ENCODE data around the gene LBHD2. TPM values are rescaled to one million over a fixed set of nuclear protein-coding genes. Genes with fewer than 3 reads are reported as not detected.
A peak's percentile ranks its signal among the peaks of the same experiment; 100 is the strongest.

The LBHD2 gene
- total and polyA plus RNA-seq, 4 donors = 0.47 to 0.53 TPM; not detected in 2

DNA sequence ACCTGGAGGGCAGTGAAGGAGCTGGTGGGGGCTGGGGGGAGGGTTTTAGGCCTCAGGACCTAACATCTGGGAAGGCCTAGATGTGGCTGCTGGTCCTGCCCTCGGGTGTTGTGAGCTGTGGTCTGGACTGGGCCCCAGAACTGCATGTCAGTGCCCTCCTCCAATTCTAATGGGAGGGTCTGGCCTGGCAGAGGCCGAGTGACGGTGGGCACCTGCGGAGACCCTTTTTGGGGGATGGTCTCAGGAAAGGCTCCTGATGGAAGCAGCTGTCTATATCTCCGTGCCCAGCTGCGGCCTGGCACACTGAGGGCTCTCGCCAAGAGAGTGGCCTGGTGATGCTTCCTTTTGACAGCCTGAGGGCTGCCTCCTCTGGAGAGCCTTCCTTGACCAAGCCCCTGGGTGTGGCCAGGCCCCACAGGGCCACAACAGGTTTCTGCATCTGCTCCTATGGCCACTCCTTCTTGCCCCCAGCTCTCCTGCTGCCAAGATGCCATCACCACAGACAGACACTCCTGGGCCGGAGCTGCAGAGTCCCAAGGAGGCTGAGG is 15.8 kb downstream of the LBHD2 start:
- DNase-seq (ENCODE audit: low spot score) = no peak
- peak overlapping the region in 2 of 3 donors; percentile 48 to 61 for H3K4me3 ChIP-seq (ENCODE audit: low read depth in 1 of 3, low read length in 3 of 3)
- H3K27ac ChIP-seq (ENCODE audit: low read depth in 1 of 2, low read length in 2 of 2) = peak overlapping the region; percentile 91 to 94
- H3K27me3 ChIP-seq (ENCODE audit: control insufficient read depth in 4 of 4, insufficient read depth in 4 of 4, low read length in 3 of 4) = no peaks in the 10 kb centered on the region
- H3K4me1 ChIP-seq (ENCODE audit: control insufficient read depth in 4 of 4, insufficient read depth in 4 of 4, low read length in 3 of 4) = peaks cover 32 to 94% (median 71%) of the 10 kb centered on the region in 4 donors
- no peaks in the 10 kb centered on the region for H3K9me3 ChIP-seq (ENCODE audit: control insufficient read depth in 4 of 4, low read length in 3 of 4)
- no peaks in the 10 kb centered on the region for H3K36me3 ChIP-seq (ENCODE audit: control insufficient read depth in 4 of 4, insufficient read depth in 3 of 4, low read depth in 1 of 4, low read length in 3 of 4)
- no peak for TF ChIP-seq GABPA (IDR thresholded peaks at IDR 0.05 in 1 of 2, conservative IDR thresholded peaks at IDR 0.05 in 1 of 2)
- WGBS = 49% methylated on average over 8 of the region's 8 CpGs
- peak overlapping the region; percentile 54 to 80 for H3K9ac ChIP-seq (ENCODE audit: low read depth in 1 of 2, low read length in 2 of 2)

DNA sequence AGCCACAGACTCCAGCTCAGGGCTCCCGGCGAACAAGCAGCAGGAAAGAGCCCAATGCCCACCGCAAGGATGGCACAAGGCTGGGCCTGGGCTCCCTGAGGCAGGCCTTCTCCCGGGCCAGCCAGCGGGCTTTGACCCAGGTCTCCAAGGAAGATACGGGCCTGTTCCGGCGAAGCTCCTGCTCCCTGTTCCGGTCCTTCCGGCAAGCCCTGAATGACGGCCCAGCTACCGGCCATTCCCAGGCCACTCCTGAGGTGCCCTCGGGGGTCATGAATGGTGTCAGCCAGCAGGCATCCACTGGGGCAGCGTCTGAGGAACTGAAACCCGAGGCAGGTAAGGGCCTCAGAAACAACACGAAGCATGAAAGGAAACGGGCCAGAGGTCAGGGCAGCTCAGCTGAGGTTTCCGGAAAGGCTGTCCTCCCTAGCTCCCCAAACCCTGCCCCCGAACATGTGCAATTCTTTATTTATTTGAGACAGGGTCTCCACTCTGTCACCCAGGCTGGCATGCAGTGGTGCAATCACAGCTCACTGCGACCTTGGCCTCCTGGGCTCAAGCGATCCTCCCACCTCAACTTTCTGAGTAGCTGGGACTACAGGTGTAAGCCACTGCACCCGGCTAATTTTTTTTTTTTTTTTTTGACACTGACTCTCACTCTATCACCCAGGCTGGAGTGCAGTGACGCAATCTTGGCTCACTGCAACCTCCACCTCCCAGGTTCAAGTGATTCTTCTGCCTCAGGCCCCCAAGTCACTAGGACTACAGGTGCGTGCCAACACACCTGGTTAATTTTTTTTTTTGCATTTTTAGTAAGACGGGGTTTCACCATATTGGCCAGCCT is 16.5 kb downstream of the LBHD2 start:
- Histone ChIP-seq H3K4me3 (ENCODE audit: low read depth in 1 of 3, low read length in 3 of 3) (peak overlapping the region in 2 of 3 donors; percentile 48 to 61), H3K9ac (ENCODE audit: low read depth in 1 of 2, low read length in 2 of 2) (peak overlapping the region; percentile 54 to 80), H3K27ac (ENCODE audit: low read depth in 1 of 2, low read length in 2 of 2) (peak overlapping the region; percentile 91 to 94), H3K9me3 (ENCODE audit: control insufficient read depth in 4 of 4, low read length in 3 of 4) (no peaks in the 10 kb centered on the region), H3K27me3 (ENCODE audit: control insufficient read depth in 4 of 4, insufficient read depth in 4 of 4, low read length in 3 of 4) (no peaks in the 10 kb centered on the region), H3K4me1 (ENCODE audit: control insufficient read depth in 4 of 4, insufficient read depth in 4 of 4, low read length in 3 of 4) (peaks cover 32 to 94% (median 71%) of the 10 kb centered on the region in 4 donors), H3K36me3 (ENCODE audit: control insufficient read depth in 4 of 4, insufficient read depth in 3 of 4, low read depth in 1 of 4, low read length in 3 of 4) (no peaks in the 10 kb centered on the region)
- no peak for DNase-seq (ENCODE audit: low spot score)
- TF ChIP-seq, protein P1, sequence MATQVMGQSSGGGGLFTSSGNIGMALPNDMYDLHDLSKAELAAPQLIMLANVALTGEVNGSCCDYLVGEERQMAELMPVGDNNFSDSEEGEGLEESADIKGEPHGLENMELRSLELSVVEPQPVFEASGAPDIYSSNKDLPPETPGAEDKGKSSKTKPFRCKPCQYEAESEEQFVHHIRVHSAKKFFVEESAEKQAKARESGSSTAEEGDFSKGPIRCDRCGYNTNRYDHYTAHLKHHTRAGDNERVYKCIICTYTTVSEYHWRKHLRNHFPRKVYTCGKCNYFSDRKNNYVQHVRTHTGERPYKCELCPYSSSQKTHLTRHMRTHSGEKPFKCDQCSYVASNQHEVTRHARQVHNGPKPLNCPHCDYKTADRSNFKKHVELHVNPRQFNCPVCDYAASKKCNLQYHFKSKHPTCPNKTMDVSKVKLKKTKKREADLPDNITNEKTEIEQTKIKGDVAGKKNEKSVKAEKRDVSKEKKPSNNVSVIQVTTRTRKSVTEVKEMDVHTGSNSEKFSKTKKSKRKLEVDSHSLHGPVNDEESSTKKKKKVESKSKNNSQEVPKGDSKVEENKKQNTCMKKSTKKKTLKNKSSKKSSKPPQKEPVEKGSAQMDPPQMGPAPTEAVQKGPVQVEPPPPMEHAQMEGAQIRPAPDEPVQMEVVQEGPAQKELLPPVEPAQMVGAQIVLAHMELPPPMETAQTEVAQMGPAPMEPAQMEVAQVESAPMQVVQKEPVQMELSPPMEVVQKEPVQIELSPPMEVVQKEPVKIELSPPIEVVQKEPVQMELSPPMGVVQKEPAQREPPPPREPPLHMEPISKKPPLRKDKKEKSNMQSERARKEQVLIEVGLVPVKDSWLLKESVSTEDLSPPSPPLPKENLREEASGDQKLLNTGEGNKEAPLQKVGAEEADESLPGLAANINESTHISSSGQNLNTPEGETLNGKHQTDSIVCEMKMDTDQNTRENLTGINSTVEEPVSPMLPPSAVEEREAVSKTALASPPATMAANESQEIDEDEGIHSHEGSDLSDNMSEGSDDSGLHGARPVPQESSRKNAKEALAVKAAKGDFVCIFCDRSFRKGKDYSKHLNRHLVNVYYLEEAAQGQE (IDR thresholded peaks at IDR 0.05) = peak; percentile 67
- TF ChIP-seq NR2F2 (IDR thresholded peaks at IDR 0.05) (peak; percentile 37), RXRA (IDR thresholded peaks at IDR 0.05) (peak; percentile 77 to 87), GABPA (IDR thresholded peaks at IDR 0.05 in 1 of 2, conservative IDR thresholded peaks at IDR 0.05 in 1 of 2) (peak in 1 of 2 donors; percentile 11), YY1 (IDR thresholded peaks at IDR 0.05) (peak; percentile 44), FOXA2 (IDR thresholded peaks at IDR 0.05) (peak; percentile 27), FOXA1 (IDR thresholded peaks at IDR 0.05) (no peak), EGR1 (IDR thresholded peaks at IDR 0.05; ENCODE audit: low read depth in 2 of 2) (peak in 1 of 2 donors; percentile 20), ZBTB33 (IDR thresholded peaks at IDR 0.05) (no peak), SP1 (IDR thresholded peaks at IDR 0.05) (peak; percentile 74), HNF4A (conservative IDR thresholded peaks at IDR 0.05) (peak; percentile 64 to 76), JUND (IDR thresholded peaks at IDR 0.05) (peak in 1 of 2 donors; percentile 30), HNF4G (IDR thresholded peaks at IDR 0.05) (no peak)
- TF ChIP-seq, protein P2, sequence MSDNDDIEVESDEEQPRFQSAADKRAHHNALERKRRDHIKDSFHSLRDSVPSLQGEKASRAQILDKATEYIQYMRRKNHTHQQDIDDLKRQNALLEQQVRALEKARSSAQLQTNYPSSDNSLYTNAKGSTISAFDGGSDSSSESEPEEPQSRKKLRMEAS (IDR thresholded peaks at IDR 0.05) = peak; percentile 60
- 35% methylated on average over 25 of the region's 25 CpGs for WGBS
